Measurements from ENCODE around the gene ENC1.

Gene ENC1

DNA sequence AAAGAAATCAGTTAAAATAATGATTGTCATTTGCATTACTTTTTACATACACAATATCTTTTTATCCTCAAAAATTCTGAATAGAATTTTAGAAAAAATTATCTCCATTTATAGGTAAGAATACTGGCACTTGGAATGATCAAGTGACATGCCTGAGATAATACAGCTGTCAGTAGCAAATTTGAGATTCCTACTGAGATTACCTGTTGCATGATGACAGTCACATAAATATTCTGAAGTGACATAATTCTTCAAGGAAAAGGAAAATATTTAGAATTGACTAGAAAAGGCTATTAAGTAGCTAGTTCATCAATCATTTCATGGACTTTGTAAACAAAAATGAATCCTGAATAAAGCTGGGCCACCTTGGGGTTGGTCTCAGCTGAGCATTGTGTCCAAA lies 15.2 kb upstream of the ENC1 start:
- no peak for DNase-seq

DNA sequence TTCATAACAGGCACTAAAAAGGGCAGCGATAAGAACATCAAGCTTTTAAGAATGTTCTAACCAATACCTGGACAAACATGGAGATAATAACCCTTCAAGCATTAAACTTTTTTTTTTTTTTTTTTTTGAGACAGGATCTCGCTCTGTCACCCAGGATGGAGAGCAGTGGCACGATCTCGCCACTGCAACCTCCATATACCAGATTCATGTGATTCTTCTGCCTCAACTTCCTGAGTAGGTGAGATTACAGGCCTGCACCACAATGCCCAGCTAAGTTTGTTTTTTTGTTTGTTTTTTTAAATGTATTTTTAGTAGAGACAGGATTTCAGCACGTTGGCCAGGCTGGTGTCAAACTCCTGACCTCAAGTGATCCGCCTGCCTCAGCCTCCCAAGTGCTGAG lies 14.7 kb upstream of the ENC1 start:
- no peak for DNase-seq

DNA sequence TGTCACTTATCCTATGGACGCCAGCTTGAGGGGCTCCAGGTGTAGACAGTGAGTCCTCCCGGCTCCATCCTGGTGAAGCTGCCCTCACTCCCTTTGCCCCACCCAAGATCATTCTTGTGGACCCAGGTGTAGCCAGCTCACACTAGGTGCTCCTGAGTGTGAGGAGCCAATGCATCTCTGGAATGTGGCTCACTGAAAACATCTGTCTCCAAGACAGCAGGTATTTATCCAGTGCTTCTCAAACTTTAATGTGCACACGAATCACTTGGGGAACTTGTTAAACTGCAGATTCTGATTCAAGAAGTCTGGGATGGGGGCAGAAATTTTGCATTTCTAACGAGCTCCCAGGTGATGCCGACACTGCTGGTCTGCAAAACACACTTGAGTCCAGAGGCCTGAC lies 13.5 kb upstream of the ENC1 start:
- DNase-seq, result no peak

DNA sequence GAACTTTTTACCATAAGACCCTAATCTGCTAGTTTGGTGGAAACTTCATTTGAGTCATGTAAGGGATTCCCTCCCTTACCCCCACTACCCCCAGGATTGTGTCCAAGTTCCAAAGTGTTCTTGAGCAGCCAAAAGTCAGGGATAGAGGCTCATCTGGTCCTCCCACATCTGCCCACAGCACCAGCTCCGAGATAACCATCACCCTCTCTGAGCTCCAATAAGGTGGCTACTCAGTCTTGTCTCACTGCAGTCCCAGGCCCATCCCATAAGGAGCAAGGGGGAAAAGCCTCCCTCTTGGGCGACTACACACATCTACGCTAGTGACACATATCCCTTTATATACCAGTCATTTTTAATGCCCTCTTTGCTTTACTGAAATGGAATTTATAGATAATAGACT lies 12.0 kb upstream of the ENC1 start:
- no peak for DNase-seq

DNA sequence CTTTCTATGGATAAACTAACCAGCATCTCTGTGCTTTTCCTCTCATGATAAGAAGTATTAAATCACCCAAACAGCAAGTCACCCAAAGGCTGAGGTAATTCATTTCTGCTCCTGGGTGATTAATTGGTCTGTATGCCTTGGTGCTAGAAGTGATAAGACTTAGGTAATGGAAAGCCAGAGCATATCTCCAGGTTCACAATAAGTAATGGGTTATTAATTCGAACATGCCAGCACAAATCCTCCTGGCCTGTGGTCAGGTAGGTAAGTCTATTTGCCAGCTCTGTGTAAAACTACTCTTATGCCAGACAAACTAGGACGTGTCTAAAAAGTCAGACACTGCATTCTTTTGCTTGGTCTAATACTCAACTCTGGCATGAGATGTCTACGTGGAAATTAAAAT lies 11.2 kb upstream of the ENC1 start:
- DNase-seq, result peak; percentile 80

DNA sequence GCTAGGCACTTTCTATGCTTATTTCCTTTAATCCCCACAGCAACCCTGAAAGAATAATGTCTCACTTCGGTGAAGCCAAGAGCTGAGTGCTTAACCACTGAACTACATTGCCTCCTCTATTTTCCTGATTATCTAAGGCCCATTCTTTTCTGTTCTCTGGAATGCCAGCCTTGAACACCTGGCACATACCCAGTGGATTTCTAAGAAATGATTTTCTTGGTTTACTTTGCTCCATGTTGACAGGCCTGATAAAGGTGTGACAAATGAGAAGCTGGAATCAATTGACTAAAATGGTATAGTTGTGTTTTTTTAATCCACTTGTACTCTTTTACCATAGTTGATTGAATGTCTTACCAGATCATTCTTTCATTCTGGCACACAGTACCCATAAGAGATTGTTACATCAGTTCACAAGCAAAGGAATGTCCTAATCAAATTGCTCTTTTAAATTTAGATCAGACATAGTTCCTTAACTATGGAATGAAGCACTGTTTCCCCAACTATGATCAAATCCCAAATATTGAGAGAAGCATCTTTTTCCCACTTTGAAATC lies 9.0 kb upstream of the ENC1 start:
- DNase-seq, result peak; percentile 53

DNA sequence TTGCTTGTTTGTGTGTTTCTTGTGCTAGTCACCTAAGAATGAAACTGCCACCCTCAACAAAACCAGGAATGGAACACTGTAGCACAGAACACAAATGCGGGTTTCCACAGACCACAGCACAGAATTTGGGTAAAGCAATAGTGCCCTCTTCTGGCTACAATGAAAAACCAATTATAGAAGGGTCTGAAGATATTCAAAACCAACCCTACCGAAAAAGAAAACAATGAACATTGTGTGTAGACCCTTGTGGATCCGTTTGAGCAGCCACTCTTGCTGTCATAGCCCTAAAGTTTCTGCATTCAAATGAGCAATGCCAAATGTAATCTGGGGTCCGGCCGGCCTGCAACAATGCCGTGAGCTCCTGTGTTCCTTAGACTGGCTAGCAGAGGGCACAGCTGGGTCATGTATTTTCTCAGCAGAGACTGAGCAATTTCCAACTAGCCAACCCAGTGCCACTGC lies 8.3 kb upstream of the ENC1 start:
- peak; percentile 65 for DNase-seq

DNA sequence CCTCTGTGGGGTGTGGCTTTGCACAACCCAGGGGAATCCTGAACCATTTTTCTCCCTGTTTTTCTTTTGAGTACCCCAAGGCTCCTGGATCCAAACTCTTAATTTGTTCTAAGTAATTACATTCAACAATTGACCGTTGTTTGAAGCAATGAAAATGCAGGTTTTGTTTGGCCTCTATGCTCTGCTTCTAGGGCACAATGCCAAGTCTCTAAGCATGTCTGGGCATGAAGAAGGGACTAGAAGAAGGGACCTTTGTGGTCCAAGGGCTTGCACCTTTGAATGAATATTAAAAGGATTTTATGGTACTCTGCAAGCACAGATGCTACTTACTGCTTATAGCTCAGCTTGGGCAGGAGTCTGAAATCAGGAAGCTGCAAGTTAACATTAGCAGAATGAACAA lies 6.6 kb upstream of the ENC1 start:
- no peak for DNase-seq

DNA sequence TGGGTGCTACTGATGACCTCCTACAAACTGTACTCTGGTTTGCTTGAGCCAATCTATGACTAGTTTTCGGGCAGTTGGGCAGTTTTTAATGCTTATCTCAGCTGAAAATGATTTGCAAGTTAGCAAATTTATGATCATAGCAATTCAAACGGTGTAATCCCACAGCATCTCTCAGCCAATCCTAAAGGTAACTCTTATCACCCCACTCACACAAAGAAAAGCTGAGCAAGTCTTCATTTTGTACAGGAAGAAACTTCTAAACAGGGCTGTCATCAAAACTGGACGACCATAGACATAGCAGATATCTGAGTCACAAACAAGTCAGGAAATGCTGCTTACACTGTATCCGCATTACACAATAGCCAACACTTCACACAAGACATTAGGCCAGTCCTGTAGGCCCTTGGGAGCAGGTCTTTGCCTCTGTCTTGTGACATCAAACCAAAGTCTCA lies 2.6 kb upstream of the ENC1 start:
- peak; percentile 71 for DNase-seq

DNA sequence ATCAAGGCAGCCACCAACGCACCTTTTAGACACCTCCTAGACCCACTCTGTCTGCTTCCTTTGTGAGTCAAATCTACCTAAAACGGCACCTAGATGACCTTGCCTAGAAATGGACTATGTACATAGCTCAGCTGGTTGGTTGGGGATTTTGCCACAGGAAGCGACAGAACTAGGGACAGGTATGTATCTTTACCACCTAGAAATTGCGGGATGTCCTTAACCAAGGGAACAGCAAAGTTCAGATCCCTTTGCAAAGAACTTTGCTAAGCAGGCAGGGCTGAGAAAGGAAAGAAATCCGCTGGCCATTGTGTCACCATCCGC lies 2.0 kb upstream of the ENC1 start:
- DNase-seq, result no peak

DNA sequence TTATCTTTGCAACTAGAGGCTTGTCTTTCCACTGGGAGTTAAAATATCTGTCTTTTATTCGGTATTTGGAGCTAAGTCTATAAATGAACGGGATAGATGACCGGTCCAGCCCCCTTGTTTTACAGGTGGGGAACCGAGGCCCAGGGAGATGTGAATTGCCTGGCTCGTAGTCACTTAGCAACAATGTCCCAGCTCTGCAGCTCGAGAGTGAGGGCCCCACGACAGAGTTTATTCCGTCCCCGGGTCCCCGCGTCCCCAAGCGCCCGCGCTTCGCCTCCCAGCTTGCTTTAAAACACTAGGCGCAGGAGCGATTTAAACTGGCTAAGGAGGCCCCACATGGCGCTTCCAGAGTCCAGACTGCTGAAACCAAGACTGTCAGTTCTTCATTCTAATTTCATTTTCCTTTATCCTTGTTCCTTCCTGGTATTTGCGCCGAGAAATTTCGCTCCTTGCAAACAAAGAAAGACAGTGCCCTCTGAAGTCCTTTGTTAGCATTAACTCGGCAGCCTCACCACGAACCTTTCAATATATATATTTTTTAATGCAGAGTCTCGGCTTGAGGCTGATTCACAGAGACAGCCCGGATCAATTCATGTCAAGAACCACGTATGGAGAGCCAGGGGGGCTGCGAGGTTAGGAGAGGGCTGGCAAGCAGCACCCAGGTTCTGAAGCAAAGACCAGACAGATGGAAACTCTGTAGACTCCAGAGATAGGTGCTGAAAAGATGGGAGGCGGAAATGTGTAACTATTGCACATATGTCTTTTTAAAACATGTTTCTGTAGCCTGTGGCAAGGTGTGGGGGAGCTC lies 1.4 kb upstream of the ENC1 start:
- DNase-seq, result peak; percentile 72

DNA sequence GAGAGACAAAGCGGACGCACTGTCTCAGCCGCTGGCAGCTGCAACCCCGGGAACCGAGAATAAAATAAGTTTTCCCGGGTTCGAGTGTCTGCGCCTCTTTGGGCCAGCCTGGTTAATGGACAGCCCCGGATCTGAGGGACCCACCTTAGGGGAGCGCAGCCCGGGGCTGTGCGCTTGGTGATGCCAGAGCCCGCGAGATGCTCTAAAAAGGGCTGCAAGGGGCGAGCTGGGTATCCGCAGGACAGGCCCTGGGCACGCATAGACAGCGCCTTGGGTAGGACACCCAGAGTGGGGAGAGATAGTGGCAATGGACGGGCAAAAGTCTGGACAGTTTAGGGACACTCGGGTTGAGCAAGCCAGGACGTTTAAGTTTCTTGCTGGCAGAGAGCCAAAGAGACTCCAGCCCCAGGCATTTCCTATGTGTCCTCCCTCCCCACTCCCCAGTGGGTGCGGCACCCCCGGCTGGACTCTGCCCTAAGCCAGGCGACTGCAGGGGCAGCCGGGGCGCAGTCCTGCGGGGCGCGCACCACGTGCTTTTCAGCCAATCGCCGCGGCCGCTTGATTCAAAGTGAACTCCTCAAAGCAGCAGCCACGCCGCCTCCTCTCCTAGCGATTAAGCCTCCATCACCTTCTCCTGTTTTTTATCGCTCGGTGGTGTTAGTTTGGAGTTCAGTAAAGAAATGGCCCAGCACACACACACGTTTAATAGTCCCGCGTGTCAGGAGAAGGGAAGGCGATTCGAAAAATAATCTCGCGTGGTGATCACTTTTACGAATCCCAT lies 616 bp upstream of the ENC1 start:
- DNase-seq, result peak; percentile 76

DNA sequence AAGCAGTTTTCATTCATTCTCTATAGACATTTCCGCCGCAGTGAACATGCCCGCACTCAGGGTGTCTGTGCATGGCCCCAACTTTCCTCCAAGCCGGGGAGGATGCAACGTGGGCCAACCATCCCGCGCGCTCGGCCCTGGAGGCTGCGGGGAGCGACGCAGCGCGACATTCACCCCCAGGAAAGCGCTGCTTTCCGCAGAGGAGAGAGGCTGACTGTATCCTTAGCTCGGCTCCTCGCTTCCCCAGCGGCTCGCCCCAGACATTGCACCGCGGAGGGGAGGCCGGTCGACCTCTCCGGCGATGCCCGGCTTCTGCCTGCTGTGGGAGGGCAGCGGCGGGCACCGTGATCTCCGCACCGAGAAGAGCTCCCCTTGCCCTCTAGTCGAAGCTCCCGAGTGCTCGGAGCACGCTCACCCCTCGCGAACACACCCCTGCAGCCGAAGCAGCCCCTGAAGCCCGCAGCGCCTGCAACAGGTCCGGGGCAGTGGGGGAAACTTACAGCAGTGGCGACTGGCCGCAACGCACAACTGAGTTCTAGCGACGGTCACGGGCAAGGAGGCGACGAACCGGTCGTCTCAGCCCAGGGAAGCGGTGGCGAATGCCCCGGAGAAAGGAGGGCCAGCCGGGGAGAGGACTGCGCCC lies 600 bp downstream of the ENC1 start:
- DNase-seq, result no peak

DNA sequence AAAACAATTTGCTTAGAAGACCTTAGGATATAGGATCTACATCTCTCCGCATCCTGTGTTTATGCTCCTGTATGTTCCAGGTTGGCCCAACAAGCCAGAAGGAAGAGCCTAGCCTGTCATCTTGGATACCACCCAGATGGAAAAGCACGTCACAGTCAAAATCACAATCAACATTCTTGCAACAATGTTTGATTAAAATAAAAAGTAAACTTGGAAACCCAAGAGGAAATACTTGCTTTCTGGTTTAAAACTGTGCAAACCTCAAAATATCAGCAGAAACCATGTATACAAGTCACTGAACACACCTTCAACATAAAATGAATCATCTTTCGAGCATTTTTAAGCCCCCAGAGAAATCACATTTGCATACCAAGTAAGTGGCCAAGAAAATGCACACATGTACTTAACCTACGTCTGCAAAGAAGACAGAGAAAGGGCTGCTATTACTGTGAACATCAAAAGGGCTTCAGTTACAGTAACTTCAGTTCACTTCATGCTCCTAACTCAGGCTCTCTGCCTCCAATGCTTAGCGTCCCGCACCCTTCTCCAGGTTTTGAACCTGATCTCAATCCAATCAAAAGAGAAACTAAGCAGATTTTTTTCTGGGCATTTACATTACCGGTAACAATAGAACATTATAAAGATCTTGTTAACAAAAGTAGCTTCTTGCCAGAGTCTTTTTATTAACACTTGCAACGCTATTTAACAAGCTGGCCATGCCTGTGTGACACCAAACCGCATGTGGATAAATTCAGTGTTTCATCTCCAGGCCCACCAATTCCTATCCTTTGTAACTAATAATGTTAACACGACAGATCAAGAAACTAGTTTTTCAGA lies 1.3 kb downstream of the ENC1 start:
- no peak for DNase-seq

DNA sequence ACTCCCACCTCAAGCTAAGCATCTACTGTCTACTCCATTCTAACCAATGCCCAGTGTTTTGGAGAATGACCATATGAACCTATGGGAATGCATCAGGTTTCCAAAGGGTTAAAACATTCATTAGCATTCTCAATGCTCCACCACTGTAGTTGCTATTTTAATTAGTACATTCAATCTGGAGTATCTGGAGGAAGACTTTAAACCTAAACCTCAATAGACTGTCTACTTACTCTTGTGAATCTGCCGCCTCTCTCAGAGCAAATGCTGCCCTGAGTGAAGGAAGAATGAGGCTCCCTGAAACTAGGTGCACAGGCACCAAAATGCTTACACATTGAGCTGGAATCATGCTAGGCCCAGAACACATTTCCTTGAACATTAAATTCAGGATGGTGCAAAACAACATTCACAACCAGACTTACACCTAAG lies 2.0 kb downstream of the ENC1 start:
- DNase-seq, result no peak

DNA sequence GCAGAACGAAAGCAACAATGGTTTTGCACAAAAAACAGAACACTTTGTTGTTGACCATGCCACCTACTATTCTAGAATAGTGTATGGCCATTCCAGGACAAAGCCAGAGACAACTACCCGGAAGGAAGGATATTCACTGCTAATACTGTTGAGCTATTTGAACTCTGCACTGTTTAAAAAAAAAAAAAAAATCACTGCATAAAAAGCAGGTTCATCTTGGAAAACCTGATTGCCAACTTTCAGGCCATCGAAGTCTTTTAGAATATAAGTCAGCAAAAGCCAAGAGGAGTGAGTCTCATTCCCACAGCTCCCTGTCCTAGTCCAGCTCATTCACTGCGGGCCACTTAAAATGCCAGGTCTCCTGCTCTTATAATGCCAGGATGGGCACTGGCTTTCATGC lies 4.0 kb downstream of the ENC1 start:
- no peak for DNase-seq

DNA sequence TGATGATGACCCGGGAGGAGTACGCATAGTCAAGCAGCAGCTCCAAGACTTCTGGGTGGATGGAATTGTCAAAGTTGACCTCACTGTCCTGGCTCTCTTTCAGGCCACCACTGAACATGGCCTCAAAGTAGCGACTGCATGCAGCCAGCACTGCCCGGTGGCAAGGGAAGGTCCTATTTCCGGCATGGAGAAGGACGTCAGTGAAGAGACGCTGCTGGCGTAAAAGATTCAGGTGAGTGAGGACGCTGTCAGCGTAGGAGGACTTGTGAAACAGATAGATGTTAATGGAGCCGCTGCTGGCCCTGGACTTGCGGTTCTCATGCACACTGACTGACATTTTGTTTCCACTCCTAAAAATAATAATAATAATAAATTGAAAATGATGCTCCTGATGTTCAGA lies 4.4 kb downstream of the ENC1 start:
- no peak for DNase-seq

DNA sequence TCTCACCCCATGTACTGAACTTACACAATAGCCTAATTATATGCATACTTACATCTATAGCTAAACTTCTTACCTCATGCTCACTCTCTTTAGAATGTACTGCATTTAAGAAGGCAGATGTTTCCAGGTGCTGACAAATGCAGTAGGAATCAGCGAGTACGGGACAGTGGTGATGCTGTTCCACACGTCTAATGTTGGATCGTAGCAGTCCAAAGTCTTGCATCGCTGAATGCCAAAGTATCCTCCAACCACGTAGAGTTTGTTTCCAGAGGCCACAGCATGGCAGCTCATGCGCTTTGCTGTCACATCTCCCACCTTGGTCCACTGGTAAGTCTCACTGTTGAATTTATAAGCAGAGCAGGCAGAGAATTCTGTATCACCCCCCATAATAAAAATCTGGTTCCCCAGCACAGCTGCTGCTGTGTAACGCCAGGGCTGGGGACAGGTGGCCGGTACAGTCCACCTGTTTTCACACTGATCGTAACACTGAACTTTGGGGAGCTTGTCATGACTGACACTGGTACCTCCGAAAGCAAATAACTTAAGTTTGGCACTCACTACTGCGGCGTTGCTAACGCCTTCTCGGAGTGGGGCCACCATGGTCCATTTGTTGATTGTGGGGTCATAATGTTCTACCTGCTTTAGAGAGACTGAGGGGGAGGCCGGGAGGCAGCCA lies 5.8 kb downstream of the ENC1 start:
- no peak for DNase-seq

DNA sequence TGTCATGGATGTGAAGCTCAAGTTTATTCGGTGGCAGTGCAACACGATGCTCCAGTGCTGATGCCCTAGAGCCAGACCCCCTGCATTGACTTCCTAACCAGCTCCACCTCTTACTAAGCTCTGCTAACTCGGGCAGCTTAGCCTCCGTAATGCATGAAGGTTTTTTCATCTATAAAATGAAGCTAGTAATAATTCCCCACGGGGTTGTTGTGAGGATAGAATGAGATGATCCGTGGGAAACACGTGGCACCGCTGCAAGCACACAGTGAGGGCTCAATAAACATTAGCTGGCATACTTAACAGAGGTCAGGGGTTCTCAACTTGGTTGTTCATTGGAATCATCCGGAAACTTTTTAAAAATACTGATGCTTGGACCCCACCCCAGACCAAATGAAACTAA lies 6.8 kb downstream of the ENC1 start:
- DNase-seq, result no peak

DNA sequence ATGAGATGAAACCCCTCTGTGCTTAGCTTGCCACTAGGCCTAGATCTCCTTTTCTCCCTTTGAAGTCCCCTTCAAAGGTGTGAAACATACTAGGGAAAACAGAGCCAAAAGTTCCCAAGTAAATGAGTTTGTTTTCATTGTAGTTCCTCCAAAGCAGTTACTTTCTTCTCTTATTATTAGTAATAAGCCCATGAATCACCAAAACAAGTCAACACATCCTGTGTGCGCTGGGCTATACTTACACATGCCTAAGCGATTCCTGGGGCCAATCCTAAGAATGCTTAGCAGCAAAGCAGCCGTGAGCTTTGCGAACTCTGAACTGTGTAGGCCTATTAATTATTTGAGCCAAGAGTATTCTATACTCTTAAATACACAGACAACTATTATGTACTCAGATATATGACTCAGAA lies 7.6 kb downstream of the ENC1 start:
- DNase-seq, result peak; percentile 37

DNA sequence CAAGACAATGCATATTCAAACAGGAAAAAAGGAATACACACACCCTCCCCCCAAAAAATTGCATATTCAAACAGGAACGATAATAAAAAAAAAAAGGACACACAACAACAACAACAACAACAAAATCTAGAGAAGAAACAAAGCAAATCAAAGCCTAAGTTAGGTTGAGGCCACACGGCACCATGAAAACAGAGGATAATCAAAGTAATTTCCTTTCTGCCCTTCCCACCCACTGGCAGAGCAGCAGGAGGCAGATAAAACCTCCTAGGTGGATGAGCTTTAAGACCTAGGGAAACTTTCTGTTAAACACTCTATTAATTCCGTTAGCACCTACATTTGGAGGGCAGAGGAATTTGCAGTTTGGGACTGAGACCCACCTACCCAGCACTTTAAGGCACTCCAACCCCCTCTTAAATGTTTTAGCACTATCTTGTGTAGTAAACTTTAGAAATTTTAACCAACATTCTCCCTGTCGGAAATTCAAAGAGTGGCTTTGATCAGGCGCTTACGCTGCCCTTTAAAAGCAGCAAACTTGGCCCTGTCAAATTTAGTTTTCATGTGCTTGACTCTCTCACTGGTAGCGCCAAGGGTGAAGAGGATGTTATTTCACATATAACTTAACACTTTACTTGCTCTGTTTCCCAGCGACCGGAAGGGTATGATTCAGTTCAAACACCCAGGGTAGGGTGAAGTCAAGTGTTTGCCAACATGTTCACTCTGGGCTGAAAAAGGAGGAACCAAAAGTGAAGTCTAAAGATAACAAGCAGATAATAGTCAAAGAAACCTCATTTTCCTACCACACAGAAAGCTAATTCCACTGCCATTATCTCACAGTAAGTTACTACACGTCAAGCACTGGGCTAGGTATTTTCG lies 9.2 kb downstream of the ENC1 start:
- DNase-seq, result peak; percentile 69

Measured in kidney glomerular epithelial cell (primary cell).